Measurements from ENCODE around the gene ARRDC1.

GRCh38 chr9:137582286-137582860 lies 23.1 kb upstream of the ARRDC1 start:
- TF ChIP-seq POLR2AphosphoS5 (IDR thresholded peaks at IDR 0.05; ENCODE audit: borderline replicate concordance, low read depth, low read length) (no peak), EZH2 (IDR thresholded peaks at IDR 0.05) (no peak), FOXP2 (optimal IDR thresholded peaks at IDR 0.05; ENCODE audit: control extremely low read depth, extremely low read length, insufficient read depth) (no peak)

Data from SK-N-MC (cell line).